Skin of body (tissue), 2 donors: Measurements from ENCODE around the gene FAM83C. TPM values are rescaled to one million over a fixed set of nuclear protein-coding genes. Genes with fewer than 3 reads are reported as not detected.

Experiments
- DNase-seq: peaks from one replicate; lab custom pipeline; 2025; lab: John Stamatoyannopoulos, UW
- total RNA-seq: library from RNA; depleted of rRNA; stranded (reverse); fragments of >200 nt; gene quantifications from one replicate; pipeline ENCODE4 v1.2.3, GENCODE V29; 2014

The FAM83C gene
- total RNA-seq, 1 donor from 2014 or later: 7.7 TPM

DNA sequence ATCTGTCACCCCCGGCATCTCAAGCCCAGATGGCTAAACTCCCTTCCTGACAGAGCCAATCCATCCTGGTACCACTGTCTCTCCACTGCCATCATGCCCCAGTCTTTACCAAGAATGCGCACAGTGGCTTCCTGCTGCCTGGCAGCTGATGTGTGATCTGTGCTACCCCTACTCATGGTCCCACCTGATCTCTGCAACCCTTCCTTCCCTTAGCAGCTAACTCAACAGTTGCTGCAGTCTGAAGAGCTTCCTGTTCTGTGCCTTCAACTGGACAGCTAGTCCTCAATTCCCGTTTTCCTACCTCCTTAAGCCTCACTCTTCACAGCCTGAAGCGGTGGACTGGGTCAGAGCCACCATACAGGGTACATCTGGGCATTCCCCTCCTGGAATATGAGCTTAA, 7.6 kb upstream of the FAM83C start:
- no peak for DNase-seq

DNA sequence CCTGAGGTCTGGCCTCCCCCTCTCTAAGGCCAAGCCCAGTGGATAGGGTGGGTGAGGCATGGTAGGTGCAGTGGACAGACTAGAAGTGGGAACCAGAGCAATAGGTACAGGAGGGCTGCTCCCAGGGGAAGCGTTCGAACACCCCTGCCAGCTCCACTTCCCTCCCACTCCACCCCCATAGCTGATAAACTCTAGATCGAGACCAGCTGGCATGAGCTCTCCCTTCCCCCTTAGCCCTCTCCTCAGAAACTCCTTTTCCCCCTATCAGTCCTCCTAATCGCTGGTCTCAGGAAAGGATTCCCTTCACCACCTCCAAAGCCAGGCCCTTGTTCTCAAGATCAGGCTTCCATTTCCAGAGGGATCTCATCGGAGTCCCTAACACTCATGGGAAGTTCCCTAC, 6.0 kb upstream of the FAM83C start:
- no peak for DNase-seq

DNA sequence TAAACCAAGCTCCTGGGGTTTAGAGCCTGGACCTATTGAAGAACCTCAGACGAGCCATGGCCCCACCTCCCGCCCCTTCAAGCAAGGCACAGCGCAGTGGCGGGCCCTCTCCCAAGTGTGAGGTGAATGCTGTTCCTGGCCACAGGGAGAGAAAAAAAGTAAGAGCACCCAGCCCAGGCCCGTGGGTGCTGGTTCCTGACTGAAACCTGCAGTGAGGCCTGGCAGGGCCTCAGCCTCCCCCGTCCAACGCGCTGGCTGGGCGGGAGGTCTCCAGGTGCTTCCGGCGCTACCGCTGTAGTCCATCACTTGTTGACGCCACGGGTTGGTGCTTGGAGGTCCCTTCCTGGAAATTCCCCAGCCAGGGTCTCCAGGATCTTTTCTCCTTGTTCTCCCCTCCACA, 5.5 kb upstream of the FAM83C start:
- DNase-seq: no peak

DNA sequence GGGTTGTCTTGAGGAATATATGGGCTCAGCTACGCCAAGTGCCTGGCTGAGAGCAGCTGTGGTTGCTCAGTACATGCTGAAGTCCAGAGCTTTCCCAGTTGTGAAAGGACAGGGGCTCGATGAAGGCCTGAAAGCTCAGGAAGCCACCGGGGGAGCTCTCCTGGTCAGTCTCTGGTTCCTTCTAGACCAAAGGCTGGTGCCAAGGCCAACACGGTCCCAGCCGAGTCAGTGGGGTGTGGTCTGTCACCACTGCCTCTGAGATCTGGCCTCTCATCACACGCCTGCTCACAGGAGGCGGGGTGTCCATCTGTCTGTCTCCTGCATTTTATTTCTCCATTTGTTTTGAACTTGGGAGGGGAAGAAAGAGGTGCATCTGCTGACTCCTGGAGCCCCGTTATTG, 4.9 kb upstream of the FAM83C start:
- no peak for DNase-seq

DNA sequence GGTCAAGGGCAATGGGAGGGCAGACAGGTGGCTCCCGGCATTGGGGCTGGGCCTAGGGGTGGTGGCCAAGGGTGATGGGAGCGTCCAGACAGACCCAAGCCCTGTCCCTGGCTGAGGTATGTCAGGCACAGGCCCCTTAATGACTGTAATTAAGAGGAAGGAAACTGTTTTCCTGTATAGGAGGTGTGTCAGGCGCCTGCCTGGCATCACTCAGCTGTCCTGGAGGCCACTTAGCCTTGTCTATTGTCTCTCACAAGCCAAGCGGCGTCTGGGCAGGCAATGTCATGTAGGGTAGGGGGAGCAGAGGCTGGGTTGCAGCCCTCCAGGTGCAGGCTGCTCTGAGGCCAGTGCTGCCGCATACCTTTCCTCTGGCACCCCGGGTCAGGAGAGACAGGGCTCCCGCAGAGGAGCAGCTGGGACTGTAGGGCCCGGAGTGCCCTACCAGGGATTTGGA, 3.9 kb upstream of the FAM83C start:
- no peak for DNase-seq

DNA sequence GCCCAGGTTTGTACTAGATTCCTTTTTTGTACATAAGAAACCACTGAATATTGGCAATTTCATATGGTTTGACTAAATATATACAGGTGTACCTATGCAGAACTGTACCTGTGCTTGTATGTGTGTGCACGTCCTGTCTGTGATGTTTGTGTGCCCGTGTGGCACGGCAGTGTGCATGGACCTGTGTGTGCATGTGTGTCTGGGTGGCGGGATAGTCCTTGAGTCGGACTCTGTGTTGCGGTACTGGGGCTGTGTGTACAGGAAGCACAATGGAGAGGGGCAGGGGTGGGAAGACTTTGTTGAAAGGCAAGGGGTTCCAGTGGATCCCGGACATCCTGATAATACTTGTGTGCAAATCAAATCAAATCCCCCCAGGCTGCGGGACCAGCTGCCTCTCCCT, 3.4 kb upstream of the FAM83C start:
- no peak for DNase-seq

DNA sequence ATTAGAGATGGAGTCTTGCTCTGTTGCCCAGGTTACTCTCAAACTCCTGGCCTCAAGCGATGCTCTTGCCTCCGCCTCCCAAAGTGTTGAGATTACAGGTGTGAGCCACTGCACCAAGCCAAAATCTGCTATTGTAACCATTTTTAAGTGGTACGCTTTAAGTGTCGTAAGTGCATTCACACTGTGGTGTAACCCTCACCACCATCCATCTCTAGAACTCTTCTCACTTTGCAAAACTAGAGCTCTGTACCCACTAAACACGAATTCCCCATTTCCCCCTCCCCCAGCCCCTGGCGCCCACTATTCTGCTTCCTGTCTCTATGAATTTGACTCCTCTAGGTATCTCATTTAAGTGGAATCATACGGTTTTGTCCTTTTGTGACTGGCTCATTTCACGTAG, 2.8 kb upstream of the FAM83C start:
- no peak for DNase-seq

DNA sequence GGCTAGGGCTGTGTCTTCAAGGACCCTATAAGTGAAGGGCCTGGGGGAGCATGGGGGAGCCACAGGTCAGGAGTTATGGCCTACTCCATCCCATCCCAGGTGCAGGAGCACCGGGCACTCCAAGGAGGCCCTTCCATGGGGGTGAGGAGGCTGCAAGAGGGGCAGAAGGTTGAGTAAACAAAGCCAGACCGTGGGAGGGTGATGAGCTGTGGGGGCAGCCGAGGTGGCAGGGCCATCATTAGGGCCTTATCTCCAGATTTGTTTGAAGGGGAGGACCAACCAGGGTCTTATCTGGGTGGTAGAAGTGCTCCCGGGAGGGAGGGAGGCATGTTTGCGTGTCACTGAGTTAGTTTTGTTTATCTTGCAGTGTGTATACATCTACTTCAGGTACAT, 2.1 kb upstream of the FAM83C start:
- DNase-seq: no peak

DNA sequence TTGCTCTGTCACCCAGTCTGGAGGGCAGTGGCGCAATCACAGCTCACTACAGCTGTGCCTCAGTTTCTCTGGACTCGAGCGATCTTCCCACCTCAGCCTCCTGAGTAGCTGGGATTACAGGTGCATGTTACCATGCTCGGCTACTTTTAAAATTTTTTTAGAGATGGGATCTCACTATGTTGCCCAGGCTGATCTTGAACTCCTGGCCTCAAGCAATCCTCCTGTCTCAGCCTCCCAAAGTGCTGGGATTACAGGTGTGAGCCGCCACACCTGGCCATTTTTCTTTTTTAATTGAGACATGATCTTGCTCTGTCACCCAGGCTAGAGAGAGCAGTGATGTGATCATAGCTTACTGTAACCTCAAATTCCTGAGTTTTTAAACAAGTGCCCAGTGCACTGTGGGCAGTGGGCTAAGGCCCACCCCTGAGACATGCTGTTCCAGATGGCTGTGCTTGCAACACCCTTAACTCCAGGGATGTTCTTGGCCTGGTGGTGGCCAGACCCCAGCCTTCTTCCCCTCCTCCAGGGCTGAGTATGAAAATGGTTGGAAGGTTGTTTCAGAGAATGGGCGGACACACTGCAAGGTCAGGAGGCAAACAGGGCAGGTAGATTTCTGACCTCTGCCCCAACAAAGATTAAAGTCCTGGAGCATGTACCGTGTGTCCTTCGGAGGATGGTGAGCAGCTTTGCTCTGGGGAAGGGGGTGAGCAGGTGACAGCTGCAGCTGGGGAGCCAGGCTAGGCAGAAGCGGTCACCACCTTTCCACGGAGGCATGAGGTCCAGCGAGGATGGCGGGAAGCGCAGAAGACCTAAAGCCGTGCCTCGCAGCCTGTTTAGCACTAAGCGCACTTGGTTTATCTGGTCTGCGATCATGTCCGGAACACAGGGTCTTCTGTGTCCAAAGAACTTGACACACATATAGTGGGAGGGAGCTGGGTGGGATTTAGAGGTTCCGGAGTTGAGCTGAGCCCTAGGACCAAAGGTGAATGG, 1.4 kb upstream of the FAM83C start:
- no peak for DNase-seq

DNA sequence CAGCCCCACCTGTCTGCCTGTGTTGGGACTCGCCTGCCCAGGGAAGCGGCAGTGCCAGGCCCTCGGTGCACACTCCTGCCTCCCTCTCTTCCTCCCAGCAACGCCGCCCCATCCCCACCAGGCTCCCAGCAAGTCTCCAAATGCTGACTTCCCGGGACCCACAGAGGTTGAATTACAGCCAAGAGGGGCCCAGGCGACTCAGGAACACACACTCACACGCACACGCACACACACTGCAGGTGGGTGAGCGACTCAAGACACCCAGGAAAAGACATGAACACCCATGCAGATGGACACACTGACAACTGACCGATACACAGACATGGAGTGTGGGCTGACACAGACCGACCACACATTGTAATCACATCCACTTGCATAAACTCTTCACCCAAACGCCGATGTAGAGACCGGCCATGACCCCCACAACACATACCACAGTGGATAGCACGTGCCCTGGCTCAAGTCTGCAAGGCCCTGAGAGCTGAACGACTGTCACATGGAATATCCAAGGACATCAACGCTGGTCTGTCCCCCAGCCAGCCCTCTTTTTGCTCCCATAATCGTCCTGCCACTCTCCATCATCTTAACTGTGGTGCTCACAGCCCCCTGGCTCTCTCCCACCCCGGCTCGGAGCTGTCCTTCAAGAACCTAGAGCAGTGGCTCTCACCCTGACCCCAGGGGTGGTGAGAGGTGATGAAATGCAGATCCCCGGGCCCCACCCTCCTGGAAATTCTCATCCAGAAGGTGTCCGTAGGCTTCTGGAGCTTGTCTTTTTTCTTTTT, 470 bp upstream of the FAM83C start:
- no peak for DNase-seq

DNA sequence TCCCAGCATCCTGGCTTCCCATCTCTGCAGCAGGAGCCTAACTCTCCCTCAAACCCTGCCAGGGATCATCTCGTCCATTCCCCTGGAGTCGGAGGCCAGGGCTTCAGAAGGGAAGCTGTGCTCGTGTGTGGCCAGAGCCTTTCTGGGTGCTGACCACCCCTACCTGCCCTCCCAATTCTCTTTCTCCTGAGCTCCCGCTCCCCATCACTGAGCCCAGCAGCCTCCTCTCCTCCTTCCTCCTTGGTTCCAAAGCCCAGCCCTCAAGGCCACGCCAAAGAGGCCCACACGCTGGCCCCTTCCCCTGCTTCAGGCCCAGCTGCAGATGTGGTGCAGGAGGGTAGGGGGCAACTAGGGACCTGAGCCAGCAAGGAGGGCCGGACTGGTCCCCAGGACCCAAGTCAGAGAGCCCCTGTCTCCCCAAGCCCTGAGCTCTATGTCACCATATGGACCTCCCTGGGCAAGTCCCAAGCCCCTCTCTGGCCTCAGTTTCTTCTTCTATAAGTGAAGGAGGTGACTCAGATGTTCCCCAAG, 1.3 kb downstream of the FAM83C start:
- no peak for DNase-seq

DNA sequence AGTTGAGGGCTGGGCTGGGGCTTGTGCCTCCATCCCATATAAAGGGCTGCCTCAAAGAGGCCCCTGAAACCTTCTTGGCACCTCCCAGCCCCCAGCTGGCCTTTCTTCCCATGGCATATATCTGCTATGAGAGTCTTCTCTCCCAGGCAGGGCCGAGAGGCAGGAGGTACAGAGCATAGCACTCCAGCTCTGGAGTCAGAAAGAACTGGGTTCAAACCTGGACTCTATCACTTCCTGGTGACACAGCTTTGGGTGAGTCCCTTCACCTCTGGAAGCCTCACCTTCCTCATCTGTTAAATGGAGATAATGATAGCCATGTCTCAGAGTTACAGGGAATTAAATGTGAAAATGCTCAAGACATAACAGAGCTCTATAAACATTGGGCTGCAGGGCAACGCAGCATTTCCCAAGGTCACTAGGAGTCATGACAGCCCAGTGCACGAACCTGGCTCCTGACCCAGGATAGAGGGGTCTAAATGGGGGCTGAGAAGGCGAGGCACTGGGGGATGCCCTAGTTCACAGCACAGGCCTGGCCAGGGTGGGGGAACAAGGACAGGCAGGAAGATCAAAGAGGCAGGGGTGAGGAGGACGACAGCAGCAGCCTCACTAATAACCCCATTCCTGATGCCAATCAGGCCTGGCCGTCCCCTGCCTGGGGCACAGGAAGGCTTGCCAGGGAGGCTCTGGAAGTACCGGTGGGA, 1.9 kb downstream of the FAM83C start:
- no peak for DNase-seq

DNA sequence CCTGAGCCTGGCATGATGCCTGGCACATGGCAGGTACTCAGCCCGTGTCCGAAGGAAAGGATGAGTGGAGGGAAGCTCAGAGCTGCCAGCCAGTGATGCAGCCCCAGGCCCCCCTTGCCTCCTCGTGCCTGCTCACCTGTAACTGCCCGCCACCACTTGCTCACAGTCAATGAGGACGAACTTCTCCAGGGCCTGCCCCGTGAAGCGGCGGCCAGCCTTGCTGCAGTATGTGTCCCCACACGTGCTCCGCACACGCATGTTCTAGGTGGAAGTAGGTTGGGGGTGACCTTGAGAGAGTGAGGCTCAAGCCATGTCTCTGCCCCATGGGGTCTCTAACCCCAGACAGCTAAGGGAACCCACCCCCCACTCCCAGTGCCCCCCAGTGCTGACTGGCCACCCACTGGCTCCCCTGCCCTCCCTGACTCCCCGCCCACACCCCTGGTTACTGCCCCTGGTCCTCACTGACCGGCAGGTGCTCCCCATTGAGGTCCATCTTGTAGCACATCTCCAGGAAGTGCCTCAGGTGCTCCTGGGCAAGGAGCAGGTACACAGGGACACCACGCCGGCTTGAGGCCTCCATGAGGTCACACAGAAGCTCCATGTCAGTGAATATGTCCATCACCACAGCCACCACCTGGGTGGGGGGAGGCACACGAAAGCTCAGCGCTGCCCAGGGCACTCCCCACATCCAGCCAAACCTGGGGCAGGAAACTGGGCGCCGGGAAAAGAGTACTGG, 3.7 kb downstream of the FAM83C start:
- DNase-seq: no peak

DNA sequence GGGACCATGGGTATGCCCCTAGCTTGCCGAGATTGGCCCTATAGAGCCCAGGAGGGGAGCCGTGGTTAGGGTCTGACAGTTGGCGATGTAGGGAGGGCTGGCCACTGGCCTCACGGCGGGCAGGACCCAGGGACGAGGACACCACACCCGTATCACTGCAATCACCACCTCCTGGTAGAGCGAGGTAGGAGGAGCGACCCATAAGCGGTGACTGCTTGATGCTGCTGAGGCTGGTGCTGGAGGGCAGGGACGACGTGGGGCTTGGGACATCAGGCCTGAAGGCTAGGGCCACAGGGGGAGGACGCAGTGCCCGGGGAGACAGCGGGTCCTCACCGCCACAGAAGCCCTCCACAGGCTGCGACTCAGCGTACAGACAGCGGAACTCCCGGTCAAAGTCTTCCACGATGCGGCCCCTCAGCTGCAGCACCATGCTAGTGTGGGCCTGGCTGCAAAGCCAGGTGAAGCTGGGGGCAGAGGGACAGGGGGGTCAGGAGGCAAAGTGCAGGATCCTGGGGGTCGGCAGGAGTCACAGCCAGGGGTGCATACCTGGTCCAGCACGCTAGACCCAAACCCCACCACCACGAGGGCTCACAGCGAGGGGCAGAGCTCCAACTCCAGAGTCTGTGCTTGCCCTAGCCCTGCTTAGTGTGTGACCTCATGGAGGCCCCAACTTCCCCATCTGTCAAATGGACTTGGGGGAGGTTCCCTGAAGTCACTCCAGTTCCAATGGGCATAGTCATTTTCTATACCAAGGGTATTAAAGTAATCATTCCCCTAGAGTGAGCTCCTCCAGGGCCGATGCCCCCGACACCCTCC, 4.5 kb downstream of the FAM83C start:
- no peak for DNase-seq

DNA sequence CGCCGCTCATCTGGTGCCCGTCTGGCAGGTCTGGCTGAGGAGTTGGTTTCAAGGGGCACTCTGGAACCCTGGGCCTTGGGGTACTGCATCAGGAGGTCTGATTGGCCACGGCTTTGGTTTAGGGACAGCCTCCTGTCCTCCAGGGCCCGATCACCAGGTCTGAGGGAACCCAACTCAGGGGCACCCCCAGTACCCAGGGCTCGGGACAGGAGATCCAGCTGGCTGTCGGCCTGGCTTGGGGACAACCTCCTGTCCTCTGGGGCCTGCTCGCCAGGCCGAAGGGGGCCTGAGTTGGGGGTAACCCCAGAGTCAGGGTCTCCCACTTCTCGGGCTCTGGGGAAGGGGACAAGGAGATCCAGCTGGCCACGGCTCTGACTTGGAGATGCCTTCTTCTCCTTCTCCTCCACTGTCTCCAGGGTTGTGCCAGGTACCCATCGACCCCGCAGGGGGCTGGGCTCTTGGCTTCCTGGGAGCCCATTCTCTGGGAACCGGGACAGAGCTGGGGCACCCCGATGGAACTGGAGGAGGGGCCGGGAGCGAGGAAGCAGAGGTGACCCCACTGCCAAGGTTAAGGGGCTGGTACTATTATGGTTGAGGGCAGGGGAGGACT, 5.2 kb downstream of the FAM83C start:
- no peak for DNase-seq

DNA sequence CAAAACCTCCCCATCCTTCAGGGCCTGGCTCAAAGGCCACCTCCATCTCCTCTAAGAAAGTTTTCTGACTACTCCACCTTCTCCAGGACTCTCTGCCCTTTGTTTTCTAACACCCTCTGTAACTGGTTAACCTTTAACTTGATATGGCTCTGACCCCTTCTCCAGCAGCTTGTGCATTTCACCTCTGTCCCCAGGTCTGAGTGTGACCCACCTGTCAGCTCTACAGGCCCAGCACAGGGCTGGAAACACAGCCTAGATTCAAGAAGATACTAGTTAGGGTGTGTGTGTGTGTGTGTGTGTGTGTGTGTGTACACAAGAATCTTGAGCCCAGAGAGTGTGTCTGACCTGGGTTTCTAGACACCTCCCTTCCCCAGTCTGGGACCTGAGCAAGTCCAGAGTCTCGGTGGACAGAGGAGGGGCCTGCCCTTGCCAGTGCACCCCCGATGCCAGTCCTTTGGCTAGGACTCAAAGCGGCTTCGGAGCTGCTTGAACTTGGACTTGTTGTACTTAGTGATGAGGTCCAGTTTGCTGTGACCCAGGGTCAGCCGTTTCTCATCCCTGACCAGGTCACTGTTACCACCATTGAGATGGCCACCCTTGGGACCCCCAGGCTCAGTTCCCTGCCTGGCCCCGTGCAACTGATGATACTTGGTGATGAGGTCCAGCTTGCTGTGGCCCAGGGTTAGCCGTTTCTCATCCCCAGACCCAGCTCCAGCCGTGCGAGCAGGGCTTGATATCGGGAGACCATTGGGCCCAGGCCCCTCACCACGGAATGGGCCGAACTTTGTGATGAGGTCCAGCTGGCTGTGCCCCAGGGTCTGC, 5.9 kb downstream of the FAM83C start:
- no peak for DNase-seq

DNA sequence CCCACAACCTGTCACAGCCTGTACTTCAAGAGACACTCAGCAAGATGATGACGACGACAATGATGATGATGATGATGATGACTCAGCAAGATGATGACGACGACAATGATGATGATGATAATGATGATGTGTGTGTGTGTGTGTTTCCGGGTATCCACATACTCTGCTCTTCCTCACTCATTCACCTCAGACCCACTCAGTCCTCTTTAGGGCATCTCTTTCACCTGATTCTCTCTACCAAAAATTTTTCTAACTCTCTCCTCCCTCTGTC, 6.5 kb downstream of the FAM83C start:
- DNase-seq: no peak

DNA sequence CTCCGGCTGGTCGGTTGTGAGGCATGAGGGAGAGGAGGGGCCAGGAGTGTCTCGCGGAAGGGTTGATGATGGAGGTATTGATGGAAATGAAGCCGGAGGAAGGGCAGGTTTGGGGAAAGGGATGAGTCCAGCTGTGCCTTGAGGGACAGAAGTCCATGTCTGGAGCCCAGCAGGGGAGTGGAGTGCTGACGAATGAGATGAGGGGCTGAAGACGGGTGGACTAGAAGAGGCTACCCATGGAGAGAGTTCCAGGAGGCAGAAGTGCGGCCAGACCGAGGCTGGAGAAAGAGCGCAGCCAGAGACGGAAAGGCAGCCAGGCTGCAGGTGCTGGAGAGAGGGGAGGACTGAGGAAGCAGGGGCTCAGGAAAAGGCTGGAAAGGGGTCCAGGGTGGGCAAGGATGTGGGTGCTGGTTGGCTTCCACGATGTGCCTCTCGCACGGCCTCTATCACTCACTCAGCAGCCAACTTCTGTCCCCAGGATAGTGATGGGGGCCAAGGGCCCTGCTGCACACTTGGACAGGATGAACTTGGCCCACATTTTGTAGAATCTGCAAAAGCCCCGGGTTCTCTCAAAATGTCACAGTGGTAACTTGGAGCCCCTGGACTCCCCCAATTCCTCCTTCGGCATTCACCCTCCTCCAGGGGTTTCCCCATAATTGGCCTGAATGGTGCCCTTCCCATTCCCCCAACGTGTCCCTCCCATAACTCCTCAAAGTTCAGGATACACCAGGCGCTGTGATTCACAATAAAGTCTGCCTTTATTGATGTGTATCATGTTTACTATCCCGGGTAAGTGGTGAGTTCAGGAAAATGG, 7.0 kb downstream of the FAM83C start:
- DNase-seq: no peak
